Keratinocyte (primary cell): ENCODE data around the gene EIF2B2. TPM values are rescaled to one million over a fixed set of nuclear protein-coding genes. Genes with fewer than 3 reads are reported as not detected.

Experiments used
- DNase-seq: peaks from one replicate; pipeline ENCODE4 v3.0.0-alpha.2; 2011; ENCODE audit warnings: low read depth, missing footprints, low spot score
- FAIRE-seq: peaks from 2 replicates; lab custom pipeline; 2011; peaks lifted over from hg19 to GRCh38; lab: Jason Lieb, UNC
- H2AFZ ChIP-seq: 2 replicates; pipeline ENCODE4 v1.6.0; 2012; ENCODE audit warnings: low read length, control low read depth, inconsistent platforms; ENCODE audit not compliant: control insufficient read depth
- H3K27ac ChIP-seq: 2 replicates; pipeline ENCODE4 v1.5.1; 2011; ENCODE audit warnings: low read length; ENCODE audit not compliant: control insufficient read depth, insufficient read depth
- H3K27me3 ChIP-seq: 3 replicates; pipeline ENCODE4 v1.6.0; 2011; ENCODE audit warnings: low read length; ENCODE audit not compliant: control insufficient read depth, insufficient read depth; ENCODE audit errors: extremely low read depth
- H3K36me3 ChIP-seq, 2 experiments: 2 replicates in 1 of 2; 3 replicates in 1 of 2; pipeline ENCODE4 v1.5.1; 2011; ENCODE audit warnings: low read length in 2 of 2, mild to moderate bottlenecking in 1 of 2; ENCODE audit not compliant: control insufficient read depth in 2 of 2, insufficient read depth in 2 of 2; ENCODE audit errors: extremely low read depth in 1 of 2
- H3K4me1 ChIP-seq: 3 replicates; pipeline ENCODE4 v1.5.1; 2011; ENCODE audit warnings: low read length; ENCODE audit not compliant: control insufficient read depth, insufficient read depth; ENCODE audit errors: extremely low read depth
- H3K4me2 ChIP-seq: 3 replicates; pipeline ENCODE4 v1.6.0; 2011; ENCODE audit warnings: low read depth, low read length; ENCODE audit not compliant: control insufficient read depth, insufficient read depth; ENCODE audit errors: extremely low read depth
- H3K4me3 ChIP-seq, 3 experiments: fragments of 200-600 bp in 1 of 3; sonication (generic) in 1 of 3; 2 replicates in 2 of 3; 3 replicates in 1 of 3; pipeline ENCODE4 v1.5.1; 2011 to 2016; ENCODE audit warnings: low read length in 3 of 3, mild to moderate bottlenecking in 3 of 3, control low read depth in 2 of 3, inconsistent platforms in 1 of 3, low read depth in 1 of 3, mixed read lengths in 1 of 3, mixed run types in 1 of 3, moderate library complexity in 1 of 3; ENCODE audit not compliant: control insufficient read depth in 2 of 3, insufficient read depth in 2 of 3; ENCODE audit errors: extremely low read depth in 1 of 3
- H3K79me2 ChIP-seq: 2 replicates; pipeline ENCODE4 v1.6.0; 2012; ENCODE audit warnings: low read length; ENCODE audit not compliant: control insufficient read depth, insufficient read depth
- H3K9ac ChIP-seq: 3 replicates; pipeline ENCODE4 v1.6.0; 2011; ENCODE audit warnings: low read length; ENCODE audit not compliant: control insufficient read depth, insufficient read depth; ENCODE audit errors: extremely low read depth
- H3K9me1 ChIP-seq: 3 replicates; pipeline ENCODE4 v1.6.0; 2011; ENCODE audit warnings: low read length; ENCODE audit not compliant: control insufficient read depth, insufficient read depth; ENCODE audit errors: extremely low read depth
- H3K9me3 ChIP-seq: 2 replicates; pipeline ENCODE4 v1.5.1; 2012; ENCODE audit warnings: low read depth, low read length; ENCODE audit not compliant: control insufficient read depth
- H4K20me1 ChIP-seq: 3 replicates; pipeline ENCODE4 v1.6.0; 2011; ENCODE audit warnings: low read length; ENCODE audit not compliant: control insufficient read depth, insufficient read depth; ENCODE audit errors: extremely low read depth
- EZH2 ChIP-seq: IDR thresholded peaks from one replicate; pipeline ENCODE4 v1.6.1; 2012; ENCODE audit warnings: inconsistent platforms, mild to moderate bottlenecking, low read length, moderate library complexity
- dilution Hi-C: fragments of 300-500 bp; cut with MboI; formaldehyde crosslinking; loops from one replicate; pipeline ENCODE4 v1.7.0; 2020; ENCODE audit warnings: low sequenced_read_pairs; ENCODE audit not compliant: extremely low pct_ligation_motif_present
- polyA plus RNA-seq, 5 experiments: library from polyadenylated mRNA; depleted of rRNA in 3 of 5; stranded (reverse) in 3 of 5; stranded (forward) in 1 of 5; unstranded in 1 of 5; fragments of >200 nt; gene quantifications; 1 replicate in 1 of 5; 2 replicates in 3 of 5; 3 replicates in 1 of 5; pipeline versions ENCODE4 v1.2.1 to v1.2.3, GENCODE V29; 2011 to 2012; ENCODE audit warnings: missing spikeins in 2 of 5, low read depth in 1 of 5, low replicate concordance in 1 of 5
- TF ChIP-seq, protein P1 (sequence below), 3 experiments: IDR thresholded peaks in 1 of 3; conservative IDR thresholded peaks in 1 of 3; optimal IDR thresholded peaks in 1 of 3; 2 replicates in 2 of 3; 3 replicates in 1 of 3; pipeline versions ENCODE3 to v1.5.1; 2011; ENCODE audit warnings: low read length in 3 of 3, mild to moderate bottlenecking in 3 of 3, moderate library complexity in 2 of 3, control low read depth in 1 of 3, inconsistent platforms in 1 of 3; ENCODE audit not compliant: insufficient read depth in 2 of 3; ENCODE audit errors: extremely low read depth in 1 of 3

The EIF2B2 gene
- polyA plus RNA-seq, 1 donor (not counting 4 experiments of a cell fraction or from before 2014, with no cell fraction given), result 113 TPM

DNA sequence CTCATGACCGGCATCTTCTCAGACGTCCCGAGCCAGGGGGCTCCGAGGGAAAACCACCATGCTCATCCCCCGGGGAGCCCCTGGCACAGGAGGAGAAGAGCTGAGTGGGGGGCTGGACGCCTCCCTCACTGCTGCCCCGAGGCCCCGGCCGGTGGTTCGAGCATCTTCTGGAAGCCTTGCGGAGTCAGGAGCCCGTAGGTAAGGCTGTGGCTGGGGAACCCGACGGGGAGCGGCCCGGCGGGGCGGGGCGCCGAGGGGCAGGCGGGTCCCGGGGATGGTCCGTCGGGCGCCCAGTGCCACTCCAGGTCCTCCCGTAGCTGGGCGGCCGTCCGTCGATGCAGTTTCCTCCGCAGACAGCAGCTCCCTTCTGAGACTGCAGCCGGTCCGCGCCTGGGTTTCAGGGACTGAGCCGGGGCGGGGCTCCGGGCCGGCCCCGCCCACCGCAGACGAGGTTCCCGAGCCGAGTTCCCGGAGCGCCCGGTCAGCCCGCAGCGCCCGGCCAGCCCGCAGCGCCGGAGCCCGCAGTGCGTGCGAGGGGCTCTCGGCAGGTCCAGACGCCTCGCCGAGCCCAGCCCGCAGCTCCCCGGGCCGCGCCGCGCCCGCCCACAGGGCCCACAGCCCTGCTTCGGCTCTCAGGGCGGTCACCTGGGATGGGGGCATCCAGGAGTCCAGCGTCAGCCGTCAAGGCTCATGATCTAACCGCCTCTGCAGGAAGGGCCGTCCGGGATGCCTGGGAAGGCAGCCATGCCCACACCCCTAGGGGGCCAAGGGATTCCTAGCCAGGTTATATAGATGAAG is 47.3 kb upstream of the EIF2B2 start, which contains the start of gene PGF:
Gene PGF, minus strand, starts transcription at position 369 of the 798 bp plus-strand sequence. Its CDS starts 355 bp downstream, at position 14.
- peaks cover 25% of the 10 kb centered on the region for H3K79me2 ChIP-seq
- peak within 1 kb of the TSS; percentile 93 for H3K4me2 ChIP-seq
- H3K9me1 ChIP-seq, result no peaks in the 10 kb centered on the region
- peak within 1 kb of the TSS; percentile 47 for H2AFZ ChIP-seq
- no peak for TF ChIP-seq EZH2
- TF ChIP-seq, protein P1, sequence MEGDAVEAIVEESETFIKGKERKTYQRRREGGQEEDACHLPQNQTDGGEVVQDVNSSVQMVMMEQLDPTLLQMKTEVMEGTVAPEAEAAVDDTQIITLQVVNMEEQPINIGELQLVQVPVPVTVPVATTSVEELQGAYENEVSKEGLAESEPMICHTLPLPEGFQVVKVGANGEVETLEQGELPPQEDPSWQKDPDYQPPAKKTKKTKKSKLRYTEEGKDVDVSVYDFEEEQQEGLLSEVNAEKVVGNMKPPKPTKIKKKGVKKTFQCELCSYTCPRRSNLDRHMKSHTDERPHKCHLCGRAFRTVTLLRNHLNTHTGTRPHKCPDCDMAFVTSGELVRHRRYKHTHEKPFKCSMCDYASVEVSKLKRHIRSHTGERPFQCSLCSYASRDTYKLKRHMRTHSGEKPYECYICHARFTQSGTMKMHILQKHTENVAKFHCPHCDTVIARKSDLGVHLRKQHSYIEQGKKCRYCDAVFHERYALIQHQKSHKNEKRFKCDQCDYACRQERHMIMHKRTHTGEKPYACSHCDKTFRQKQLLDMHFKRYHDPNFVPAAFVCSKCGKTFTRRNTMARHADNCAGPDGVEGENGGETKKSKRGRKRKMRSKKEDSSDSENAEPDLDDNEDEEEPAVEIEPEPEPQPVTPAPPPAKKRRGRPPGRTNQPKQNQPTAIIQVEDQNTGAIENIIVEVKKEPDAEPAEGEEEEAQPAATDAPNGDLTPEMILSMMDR (optimal IDR thresholded peaks at IDR 0.05 in 1 of 3, IDR thresholded peaks at IDR 0.05 in 1 of 3, conservative IDR thresholded peaks at IDR 0.05 in 1 of 3; ENCODE audit: extremely low read depth in 1 of 3, insufficient read depth in 2 of 3, low read length in 3 of 3), result no peak
- no peaks in the 10 kb centered on the region for H3K27me3 ChIP-seq
- H3K27ac ChIP-seq, result peak within 1 kb of the TSS; percentile 34
- FAIRE-seq (no peak), DNase-seq (no peak)
- dilution Hi-C loops, result no loop called here
- H3K36me3 ChIP-seq, result peaks cover 4 to 12% of the 10 kb centered on the region in 2 experiments
- no peaks in the 10 kb centered on the region for H4K20me1 ChIP-seq
- no peaks in the 10 kb centered on the region for H3K9me3 ChIP-seq
- H3K4me1 ChIP-seq, result peaks cover 36% of the 10 kb centered on the region
- peak within 1 kb of the TSS; percentile 72 to 85 (median 85) for H3K4me3 ChIP-seq
- H3K9ac ChIP-seq, result peak within 1 kb of the TSS; percentile 73

DNA sequence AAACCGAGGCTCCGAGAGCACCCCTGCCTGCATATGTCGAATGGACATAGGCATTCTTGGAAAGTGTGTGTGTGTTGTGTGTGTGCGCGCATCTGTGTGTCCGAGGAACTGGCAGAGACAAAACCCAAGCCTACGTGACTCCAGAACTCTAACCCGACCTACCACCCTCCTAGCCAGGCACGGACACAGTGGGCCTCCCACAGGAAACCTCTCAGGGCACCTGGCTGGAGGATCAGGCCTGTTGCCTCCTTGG is 46.8 kb upstream of the EIF2B2 start:
- Histone ChIP-seq H3K27ac (no peak overlapping the region), H3K27me3 (no peaks in the 10 kb centered on the region), H3K9ac (no peak overlapping the region), H2AFZ (no peak overlapping the region), H3K4me1 (peaks cover 42% of the 10 kb centered on the region), H3K9me3 (no peaks in the 10 kb centered on the region), H3K9me1 (no peaks in the 10 kb centered on the region), H3K4me3 (peak overlapping the region in 1 of 3 experiments; percentile 85), H3K79me2 (peaks cover 25% of the 10 kb centered on the region), H3K4me2 (peak overlapping the region; percentile 93), H3K36me3 (peaks cover 3 to 12% of the 10 kb centered on the region in 2 experiments), H4K20me1 (no peaks in the 10 kb centered on the region)
- FAIRE-seq (no peak), DNase-seq (no peak)
- TF ChIP-seq EZH2, result no peak
- TF ChIP-seq, protein P1 (optimal IDR thresholded peaks at IDR 0.05 in 1 of 3, IDR thresholded peaks at IDR 0.05 in 1 of 3, conservative IDR thresholded peaks at IDR 0.05 in 1 of 3; ENCODE audit: extremely low read depth in 1 of 3, insufficient read depth in 2 of 3, low read length in 3 of 3), result no peak
- dilution Hi-C loops, result no loop called here
